ENCODE results near the gene DYNC1I1.

DYNC1I1 gene

DNA sequence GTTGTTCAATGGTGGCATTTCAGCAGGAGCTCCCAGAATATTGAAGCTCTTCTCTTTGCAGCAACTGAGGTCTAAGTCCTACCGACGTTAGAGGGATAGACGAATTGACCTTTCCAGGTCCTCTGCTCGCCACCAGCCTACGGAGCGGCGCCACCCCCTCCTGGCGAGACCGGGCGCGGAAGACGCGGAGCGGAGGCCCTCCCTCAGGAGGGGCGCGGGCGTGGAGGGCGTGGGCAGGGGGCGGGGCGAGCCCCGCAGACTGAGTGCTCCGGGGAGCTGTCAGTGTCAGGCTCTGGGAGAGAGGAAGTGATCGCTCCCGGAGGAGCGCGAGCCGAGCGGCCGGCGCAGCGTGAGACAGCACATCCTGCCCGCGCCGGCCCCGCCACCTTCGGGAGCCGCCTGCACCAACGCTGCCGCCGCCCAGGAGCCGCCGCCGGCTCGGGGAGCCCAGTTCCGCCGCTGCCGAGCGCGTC, at the start of gene DYNC1I1:
Gene DYNC1I1 (plus strand): TSS at position 257 of the 473 bp plus-strand sequence. CDS start 32,176 bp downstream, outside the sequence.
- peak; percentile 62 for DNase-seq

DNA sequence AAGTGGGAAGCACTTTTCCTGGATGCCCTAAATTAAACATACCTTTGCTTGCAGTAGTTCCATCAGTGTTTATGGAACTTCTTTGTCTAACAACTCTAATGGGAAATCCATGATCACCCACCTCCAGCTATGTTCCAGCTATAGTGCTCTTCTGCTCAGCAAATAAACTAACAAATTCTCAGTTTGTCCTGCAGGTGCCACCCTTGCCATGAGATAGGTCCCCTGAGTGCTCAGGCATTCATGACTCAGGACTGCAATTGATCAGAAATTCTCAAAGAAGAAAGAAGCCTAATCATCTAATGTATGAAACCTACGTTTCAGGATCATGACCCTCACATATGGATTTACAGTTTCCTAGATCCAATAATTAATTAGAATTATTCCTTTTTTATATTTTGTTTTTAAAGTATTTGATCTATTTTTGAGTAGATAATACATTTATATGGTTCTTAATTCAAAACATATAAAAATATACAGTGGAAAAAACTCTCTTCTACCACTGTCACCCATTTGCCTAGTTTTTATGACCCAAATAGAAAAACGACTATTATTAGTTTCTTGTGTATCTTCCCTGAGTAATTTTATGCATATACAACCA, 48.7 kb upstream of the DYNC1I1 start:
- DNase-seq: peak; percentile 73

DNA sequence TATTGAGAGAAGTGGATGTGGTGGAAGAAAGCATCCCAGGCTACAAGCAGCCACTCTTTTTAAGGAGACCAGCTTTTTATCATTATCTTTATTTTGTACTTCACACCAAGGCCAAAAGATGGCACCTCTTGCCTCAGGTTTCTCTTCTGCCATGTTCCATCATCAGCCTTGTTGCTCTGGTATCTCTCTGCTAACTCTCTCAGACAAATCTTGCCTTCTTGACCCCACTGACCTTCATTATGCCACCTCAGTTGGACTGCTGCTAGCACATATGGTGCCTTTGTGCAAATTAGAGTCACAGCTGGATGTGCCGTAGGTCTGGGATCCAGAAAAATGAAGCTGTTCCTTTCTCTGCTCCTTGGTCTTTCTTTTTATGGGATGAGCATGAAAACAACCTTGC, 47.1 kb upstream of the DYNC1I1 start:
- peak; percentile 40 for DNase-seq

DNA sequence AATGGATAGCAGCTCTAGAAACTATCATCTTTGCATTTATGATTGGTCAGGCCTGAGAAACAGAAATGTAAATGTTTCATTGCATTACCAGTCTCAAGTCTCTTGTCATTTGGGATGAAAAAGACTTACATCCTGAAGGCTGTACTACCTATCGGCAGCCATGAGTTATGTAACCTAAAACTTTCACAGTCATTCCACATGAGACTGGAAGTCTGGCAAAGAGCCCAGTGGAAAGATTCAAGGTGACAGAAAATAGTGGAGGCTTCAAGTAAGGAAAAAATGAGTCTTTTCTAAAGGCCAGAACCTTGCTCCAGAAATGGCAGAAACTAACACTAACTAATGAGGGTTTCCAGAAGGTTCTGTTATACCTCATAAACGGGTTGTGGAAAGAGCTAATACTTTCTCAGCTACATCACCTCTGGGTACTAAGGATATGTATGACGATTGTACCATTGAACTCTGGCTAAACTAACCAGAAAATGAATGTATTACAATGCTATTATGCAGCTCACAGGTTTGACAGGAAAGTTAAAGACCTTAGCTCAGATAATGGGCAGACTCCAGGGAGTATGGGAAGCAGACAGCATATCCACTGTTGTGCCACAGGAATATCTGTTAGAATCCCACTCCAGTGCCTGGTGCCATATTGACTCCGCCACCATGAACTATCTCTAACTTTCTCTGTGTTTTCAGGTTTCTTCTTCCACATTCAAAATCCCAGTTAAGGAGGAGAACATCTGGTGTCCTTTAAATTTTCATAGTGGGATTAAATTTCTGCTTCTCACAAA, 41.7 kb upstream of the DYNC1I1 start:
- DNase-seq: no peak

DNA sequence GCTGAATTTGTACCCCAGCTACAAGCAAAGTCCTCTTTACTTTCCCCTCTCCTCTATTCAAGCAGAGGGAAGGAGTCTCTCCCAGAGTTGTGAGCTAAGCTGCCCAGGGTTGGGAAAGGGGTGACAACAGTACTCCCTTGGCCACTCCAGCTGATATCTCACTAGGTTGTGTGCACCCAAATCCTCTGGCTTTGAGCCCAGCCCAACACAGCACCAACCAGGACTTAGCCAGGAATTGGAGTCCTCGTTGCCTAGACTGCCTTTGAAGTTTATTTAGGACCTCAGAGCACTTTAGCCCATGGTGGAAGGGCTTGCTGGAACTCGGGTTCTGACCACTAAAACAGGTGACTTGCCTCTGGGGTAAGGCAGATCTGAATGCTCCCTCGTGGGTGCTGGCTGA, 35.7 kb upstream of the DYNC1I1 start:
- DNase-seq: no peak

DNA sequence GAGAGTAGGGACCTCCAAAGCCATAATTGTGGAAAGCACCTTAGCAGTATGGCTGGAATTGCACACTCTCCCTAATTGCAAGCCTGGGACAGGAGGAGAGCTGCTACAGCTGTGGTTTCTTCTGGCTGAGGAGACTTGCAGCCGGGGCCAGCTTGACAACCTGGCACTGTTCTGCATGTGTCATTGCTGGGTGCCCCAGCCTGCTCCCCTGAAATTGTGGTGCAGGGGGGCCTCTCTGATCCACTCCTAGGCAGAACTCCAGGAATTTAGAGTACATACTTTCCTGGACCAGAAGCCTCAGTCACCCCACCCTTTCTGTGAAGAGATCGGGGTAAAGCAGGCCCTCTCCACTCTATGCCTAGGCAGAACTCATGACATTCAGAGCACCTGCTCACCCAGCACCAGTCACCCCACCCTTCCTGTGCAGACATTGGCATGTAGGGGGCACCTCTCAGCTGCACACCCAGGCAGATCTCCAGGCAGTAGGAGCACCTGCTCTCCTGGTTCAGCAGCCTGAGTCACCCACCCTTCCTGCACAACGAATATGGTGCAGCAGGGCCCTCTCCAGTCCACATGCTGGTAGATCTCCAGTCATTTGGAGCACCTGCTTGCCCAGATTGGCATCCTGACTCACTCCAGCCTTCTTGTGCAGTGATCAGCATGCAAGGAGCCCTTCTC, 34.4 kb upstream of the DYNC1I1 start:
- DNase-seq: no peak

DNA sequence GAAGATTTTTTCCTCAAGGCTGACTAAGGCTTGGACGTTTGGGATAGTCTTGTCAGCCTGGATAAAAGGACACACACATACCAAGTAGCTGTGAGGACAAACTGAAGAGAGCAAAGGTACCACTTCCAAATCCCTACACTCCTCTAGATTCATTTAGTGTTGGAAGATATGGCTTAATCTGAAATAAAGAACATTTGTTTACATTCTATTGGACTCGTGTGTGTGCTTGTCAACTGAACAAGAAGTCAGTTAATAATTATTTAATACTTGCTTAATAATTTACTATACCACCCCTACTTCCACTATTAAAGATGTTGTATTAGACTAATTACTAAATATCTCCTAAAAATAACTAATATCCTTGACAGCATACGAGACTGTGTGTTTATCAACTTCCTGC, 23.3 kb upstream of the DYNC1I1 start:
- no peak for DNase-seq

DNA sequence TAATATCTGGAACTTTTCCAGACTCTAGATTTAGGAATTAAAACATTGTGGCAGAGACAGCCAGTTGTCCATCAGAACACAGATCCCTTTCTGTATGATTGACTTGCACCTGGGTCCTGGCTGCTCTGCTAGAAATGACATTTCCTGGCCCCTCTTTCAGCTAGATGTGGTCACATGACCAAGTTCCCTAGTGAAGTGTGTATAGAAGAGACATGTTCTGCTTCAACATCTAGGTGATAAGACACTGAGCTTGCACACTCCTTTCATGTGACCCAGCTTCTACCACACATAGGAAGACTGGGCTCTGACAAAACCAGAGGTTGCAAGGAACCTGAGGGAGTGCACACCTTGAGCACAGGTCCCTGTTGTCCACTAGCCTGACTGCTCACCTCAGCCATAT, 22.8 kb upstream of the DYNC1I1 start:
- DNase-seq: no peak

DNA sequence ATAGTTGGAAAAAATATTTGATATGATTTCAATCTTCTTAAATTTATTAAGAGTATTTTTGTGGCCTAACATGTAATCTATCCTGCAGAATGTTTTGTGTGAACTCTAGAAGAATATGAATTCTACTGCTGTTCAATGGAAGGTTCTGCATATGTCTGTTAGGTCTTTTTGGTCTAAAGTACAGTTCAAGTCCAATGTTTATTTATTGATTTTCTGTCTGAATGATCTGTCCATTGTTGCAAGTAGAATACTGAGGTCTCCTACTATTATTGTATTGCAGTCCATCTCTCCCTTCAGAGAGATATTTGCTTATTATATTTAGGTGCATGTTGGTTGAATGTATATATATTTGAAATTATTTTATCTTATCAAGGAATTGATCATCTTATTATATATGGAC, 18.9 kb upstream of the DYNC1I1 start:
- DNase-seq: no peak

DNA sequence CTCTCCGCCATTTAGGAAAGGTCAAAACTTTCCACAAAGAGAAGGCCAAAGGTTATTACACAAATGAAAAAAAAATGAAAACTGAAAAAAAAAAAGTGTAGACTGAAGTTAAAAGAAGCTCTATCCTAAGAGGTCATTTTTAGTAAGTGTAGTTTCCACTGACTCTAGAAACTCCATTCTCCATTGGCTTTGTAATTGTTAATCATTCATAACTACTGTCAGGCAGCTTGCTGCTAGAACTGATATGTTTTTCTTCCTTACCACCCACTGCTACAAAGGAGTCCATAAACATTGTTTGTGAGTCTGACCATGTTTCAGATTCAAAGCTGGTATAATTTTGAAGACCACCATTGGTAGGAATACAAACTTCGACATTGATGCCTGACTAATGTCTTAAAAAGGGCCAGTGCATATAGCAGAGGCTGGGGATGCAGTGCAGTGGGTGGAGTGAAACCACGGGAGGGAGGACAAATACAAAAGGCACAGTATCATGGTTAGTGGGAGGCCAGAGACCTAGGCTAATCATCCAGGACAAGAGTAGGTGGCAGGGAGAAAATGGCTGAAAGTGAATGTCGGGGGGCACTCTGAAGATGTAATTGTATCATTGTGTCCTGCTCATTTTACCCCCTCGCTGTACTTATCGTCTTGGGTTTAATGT, 16.9 kb upstream of the DYNC1I1 start:
- DNase-seq: no peak

DNA sequence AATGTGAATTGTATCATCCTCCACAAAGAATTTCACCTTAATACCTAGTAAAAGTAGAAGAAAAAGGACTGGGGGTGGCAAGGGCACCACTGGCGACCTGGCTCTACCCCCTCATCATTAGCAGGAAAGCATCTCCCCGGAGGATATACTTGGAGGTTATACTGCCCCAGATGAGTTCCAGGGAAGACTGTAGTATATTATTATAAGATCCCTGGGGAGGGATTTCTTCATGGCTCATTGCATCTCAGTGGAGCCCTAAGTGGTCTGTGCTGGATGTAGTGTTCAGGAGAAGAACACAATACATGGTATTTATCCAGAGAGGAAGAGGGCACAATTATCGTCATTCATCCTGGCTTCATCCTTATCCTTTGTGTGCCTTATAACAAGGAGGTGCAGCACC, 14.2 kb upstream of the DYNC1I1 start:
- peak; percentile 93 for DNase-seq

DNA sequence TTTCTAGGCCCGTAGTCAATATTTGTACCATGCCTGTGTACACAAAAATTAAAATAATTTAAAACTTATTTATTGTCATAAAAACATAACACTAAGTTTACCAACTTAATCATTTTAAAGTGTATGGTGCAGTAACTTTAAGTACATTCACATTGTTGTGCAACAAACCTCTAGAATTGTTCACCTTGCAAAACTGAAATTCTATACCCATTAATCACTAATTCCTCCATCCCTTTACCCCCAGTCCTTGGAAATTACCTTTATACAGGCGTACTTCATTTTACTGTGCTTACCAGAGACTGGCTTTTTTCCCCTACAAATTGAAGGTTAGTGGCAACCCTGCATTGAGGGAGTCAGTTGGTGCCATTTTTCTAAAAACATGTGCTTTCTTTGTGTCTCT, 6.3 kb upstream of the DYNC1I1 start:
- DNase-seq: no peak

DNA sequence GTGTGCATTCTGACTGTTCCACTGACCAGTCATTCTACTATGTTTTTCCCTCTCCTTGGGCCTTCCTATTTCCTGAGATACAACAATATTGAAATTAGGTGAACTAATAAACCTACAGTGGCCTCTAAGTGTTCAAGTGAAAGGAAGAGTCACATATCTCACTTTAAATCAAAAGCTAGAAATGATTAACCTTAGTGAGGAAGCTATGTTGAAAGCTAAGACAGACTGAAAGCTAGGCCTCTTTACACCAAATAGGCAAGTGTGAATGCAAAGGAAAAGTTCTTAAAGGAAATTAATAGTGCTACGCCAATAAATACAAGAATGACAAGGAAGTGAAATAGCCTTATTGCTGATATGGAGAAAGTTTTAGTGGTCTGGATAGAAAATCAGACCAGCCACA, 5.7 kb upstream of the DYNC1I1 start:
- DNase-seq: no peak

DNA sequence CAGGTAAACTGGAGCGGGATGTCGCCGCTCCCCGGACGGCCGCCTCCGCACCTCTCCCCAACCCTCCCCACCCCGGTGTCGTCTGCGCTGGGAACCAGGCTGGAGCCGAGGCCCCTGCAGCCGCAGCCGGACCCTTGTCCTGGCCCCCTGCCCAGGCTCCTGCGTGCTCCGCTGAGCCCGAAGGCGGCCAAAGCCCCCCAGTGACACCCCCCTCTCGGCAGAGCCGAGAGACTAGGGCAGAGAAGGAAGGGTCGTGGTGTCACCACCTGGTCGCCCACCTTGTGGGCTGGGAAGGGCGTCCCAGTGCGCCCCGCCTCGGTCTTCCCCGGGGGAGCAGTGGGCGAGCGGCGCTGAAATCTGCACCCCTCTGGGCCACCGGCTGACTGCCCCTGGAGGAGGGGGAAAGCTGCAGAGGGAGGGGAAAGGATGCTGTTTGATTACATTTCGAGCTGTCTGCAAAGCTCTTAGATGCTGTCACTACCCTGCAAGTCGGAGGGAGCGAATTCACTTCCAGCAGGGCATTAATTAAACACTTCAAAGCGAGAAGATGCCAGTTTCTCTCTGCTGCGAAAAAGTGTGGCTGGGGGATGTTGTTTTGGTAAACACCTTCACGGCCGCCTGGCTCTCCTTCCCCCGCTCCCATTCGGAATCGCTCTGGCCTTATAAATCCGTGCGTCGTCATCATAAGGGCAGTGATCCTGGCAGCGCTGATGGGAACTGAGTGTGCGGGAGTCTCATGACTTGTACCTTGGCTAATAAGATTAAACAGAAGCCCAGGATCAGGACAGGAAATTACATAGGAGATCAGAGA, 622 bp downstream of the DYNC1I1 start:
- DNase-seq: peak; percentile 35

DNA sequence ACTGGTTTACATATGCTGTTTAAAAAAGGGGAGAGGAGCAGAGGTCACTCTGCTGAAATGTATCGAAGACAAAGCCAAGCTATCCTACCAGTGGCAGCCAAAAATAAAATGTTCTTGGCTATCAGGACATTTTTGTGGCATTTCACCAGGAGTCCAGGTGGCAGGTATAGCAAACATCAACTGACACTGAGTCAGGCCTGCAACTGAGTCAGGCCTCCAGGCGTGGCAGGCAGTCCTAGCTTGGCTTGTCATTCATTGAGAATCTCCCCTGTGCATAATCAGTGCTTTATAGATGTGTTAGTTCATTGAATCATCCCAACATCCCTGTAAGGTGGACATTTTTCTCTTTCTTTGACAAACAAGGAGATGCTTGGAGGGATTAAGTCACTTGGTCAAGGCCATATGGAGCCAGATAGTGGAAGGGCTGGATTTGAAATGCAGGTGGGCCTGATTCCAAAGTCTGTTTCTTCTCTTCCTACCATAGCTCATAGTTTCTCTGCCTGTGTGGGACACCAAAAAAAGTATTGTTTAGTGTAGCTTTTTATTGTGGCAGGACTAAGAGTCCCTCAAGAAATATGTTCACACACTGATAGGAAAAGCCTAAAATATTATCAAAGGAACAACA, 4.3 kb downstream of the DYNC1I1 start:
- no peak for DNase-seq

DNA sequence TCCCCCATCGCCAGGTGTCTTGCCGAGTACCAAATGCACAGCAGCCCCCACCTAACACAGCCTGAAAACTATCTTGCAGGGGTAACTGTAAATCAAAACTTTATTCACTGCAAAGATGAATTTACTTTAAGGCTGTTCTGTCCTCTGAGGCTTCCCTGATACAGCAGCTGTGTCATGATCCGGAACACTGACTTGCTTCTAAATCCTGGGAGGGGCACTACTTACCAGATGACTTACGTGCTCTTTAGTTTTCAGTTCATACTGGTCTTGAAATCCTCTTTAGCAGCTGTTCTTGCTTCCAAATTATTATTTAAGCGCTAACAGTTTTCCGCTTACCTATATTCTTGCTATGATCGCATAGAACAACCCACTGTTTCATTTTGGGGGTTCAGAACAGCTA, 4.9 kb downstream of the DYNC1I1 start:
- no peak for DNase-seq

DNA sequence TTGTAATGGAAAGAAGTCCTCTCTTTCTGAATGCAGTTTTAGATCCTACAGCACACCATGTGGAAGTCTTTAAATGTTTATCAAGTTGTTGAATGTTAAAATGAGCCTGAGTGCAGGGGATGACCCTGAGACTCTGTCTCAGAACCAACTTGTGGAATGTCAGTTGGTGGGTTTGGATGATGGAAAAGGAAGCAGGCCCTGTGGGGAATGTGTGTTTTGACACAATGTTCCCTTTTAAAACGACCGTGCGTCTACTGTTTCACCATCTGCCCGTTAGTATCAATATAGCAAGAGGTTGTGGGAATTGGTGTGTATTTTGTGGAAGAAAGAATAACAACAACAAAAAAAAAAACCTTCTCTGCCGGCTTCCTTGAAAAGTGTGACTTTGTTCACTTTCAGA, 8.3 kb downstream of the DYNC1I1 start:
- DNase-seq: no peak

DNA sequence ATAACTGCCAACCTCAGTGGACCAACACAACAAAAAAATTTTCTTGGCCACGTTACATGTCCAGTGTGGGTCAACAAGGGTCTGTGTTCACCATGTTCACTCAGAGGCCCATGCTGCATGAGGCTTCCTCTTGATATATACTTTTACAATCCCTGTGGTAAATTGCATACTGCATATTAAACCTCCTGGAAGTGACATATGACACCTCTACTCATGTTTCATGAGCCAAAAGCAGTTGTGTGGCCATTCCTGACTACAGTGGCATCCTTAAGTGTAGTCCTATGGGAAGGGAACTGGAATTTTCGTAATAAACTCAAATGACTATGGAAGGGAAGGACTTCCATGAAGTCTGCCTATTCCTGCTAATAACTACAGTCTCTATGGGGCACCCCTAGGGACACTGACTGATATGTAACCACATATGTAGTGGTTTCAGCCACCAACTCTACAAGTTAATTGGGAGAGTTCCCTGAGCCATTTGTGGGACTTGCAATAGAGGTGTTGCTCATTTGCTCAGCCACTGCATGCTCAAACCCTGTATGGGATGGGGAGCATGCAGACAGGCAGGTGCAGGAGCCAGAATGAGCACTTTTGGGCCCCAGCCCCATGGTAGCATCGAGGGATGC, 9.7 kb downstream of the DYNC1I1 start:
- DNase-seq: no peak

DNA sequence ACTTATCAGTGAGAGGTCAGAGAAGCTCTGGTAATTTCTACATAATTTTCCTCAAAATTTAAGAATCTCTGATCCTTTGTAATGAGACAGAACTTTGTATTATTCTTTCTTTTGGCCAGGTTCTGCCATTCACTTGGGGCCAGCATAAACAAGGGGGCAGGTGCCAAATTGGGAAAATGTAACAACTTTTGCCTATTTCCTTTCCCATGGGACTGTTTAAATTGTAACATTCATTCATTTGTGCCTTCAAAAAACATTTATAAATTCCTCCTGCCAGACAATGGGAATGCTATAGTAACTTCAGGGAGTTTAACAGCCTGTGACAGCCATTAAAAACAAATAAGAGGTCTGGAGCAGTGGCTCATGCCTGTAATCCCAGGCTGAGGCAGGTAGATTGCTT, 12.4 kb downstream of the DYNC1I1 start:
- DNase-seq: no peak

DNA sequence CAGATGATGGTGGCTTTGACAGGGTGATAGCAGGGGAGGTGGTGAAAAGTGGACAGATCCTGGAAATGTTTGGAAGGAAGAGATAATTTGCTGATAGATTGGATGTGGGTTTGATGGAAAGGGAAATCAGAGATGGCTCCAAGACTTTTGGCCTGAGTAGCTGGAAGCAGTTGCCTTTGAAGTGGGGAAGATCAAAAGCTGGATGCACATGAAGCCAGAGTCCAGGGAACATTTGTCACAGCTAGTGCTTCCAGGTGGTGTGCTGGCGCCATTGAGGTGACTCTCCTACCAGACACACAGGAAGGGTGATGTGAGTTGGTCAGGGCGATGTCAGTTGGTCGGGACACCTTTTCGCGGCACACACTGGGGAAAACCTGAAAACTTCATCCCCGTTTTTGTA, 15.9 kb downstream of the DYNC1I1 start:
- no peak for DNase-seq

DNA sequence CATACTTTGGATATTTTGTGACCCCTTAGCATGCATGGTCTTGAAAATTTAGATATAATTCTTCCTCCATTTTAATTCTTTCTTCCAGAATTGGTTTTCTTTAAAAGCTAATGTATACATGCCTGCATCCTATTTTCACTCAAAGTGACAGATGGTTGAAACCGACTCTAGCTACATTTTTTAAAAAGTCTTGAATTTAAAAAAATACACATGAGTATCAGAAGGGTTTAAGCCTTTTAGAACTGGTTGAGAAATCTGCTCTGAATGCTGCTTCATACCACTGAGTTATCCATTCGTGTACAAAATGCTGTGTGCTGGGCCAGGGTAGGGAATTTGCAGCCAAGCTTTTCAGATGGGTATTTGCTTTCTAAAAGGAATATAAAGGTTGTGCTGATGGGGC, 16.5 kb downstream of the DYNC1I1 start:
- no peak for DNase-seq

DNA sequence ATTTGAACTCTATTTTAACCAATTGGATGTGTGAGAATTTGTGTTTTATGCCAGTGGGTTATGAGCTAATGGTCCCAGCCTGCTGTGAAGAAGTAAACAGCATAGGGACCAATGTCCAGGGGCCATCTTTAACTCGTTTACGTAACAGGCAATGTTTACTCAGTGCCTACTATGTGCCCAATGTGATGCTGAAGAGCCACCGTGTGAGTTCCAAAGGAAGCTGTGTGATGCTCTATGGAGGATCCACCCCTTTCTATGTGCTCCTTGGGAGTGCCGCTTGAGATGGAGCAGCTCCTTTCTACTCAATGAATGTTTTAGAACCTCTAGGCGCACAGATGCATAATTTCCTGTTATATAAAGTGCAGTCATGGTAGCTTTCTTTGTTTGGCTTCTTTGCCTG, 21.3 kb downstream of the DYNC1I1 start:
- no peak for DNase-seq
